Neural cell (in vitro differentiated cells): Measurements from ENCODE around the gene COPS6. TPM values are rescaled to one million over a fixed set of nuclear protein-coding genes. Genes with fewer than 3 reads are reported as not detected.

Experiments
- H2AFZ ChIP-seq: fragments of 200-600, 300-800 bp; sonication (generic), shearing (Covaris generic); 2 replicates; pipeline ENCODE4 v1.6.0; 2014; ENCODE audit warnings: low read depth, mild to moderate bottlenecking, antibody characterized with exemption, low read length, moderate library complexity
- H3F3A ChIP-seq: fragments of 200-600 bp; shearing (Covaris generic); 2 replicates; pipeline ENCODE4 v1.6.1; 2016; ENCODE audit warnings: mild to moderate bottlenecking, moderate library complexity, mixed read lengths, antibody characterized with exemption, low read length; ENCODE audit not compliant: insufficient read depth, poor library complexity, severe bottlenecking
- H3K27ac ChIP-seq: fragments of 200-600, 300-800 bp; sonication (generic), shearing (Covaris generic); 2 replicates; pipeline ENCODE4 v1.5.1; 2014; ENCODE audit warnings: mild to moderate bottlenecking, low read length, moderate library complexity
- H3K27me3 ChIP-seq: fragments of 300-800, 200-600 bp; sonication (generic), shearing (Covaris generic); 2 replicates; pipeline ENCODE4 v1.6.0; 2014; ENCODE audit warnings: mild to moderate bottlenecking, low read depth, low read length, moderate library complexity; ENCODE audit not compliant: insufficient read depth
- H3K36me3 ChIP-seq: fragments of 300-800, 200-600 bp; sonication (generic), shearing (Covaris generic); 2 replicates; pipeline ENCODE4 v1.5.1; 2014; ENCODE audit warnings: mild to moderate bottlenecking, antibody characterized with exemption, low read length, moderate library complexity; ENCODE audit not compliant: insufficient read depth
- H3K4me2 ChIP-seq: fragments of 300-800, 200-600 bp; sonication (generic), shearing (Covaris generic); 2 replicates; pipeline ENCODE4 v1.6.0; 2014; ENCODE audit warnings: mild to moderate bottlenecking, low read length
- H3K4me3 ChIP-seq: fragments of 300-800, 200-600 bp; sonication (generic), shearing (Covaris generic); 2 replicates; pipeline ENCODE4 v1.5.1; 2014; ENCODE audit warnings: mild to moderate bottlenecking, low read length, moderate library complexity
- H3K79me2 ChIP-seq: fragments of 200-600 bp; shearing (Covaris generic); replicated peaks from 2 replicates; pipeline ENCODE4 v1.6.0; 2014; ENCODE audit warnings: mild to moderate bottlenecking, low read length, moderate library complexity; ENCODE audit not compliant: insufficient read depth
- H3K9ac ChIP-seq: fragments of 300-800, 200-600 bp; sonication (generic), shearing (Covaris generic); 2 replicates; pipeline ENCODE4 v1.6.1; 2016; ENCODE audit warnings: mild to moderate bottlenecking, low read length, mixed read lengths
- H3K9me2 ChIP-seq: fragments of 200-600 bp; shearing (Covaris generic); 2 replicates; pipeline ENCODE4 v1.6.1; 2016; ENCODE audit warnings: mild to moderate bottlenecking, low read length, mixed read lengths; ENCODE audit not compliant: insufficient read depth
- H3K9me3 ChIP-seq: fragments of 200-600, 300-800 bp; sonication (generic), shearing (Covaris generic); 2 replicates; pipeline ENCODE4 v1.6.1; 2016; ENCODE audit warnings: mild to moderate bottlenecking, mixed run types, low read length, moderate library complexity, mixed read lengths
- H4K20me1 ChIP-seq: fragments of 200-600 bp; shearing (Covaris generic); 2 replicates; pipeline ENCODE4 v1.6.1; 2016; ENCODE audit warnings: mild to moderate bottlenecking, mixed run types; ENCODE audit not compliant: insufficient read depth
- EP300 ChIP-seq: fragments of 450-650 bp; conservative IDR thresholded peaks from 2 replicates; pipeline ENCODE4 v1.6.1; 2014; ENCODE audit warnings: antibody characterized with exemption, mild to moderate bottlenecking, moderate library complexity; ENCODE audit not compliant: poor library complexity, severe bottlenecking
- EZH2 ChIP-seq: fragments of 200-600, 300-800 bp; shearing (Covaris generic), sonication (generic); IDR thresholded peaks from 2 replicates; pipeline ENCODE4 v1.6.1; 2014; ENCODE audit warnings: antibody characterized with exemption, low read length, borderline replicate concordance, mild to moderate bottlenecking; ENCODE audit not compliant: insufficient read depth, poor library complexity, severe bottlenecking
- MXI1 ChIP-seq: fragments of 450-650 bp; conservative IDR thresholded peaks from 2 replicates; pipeline ENCODE4 v1.6.1; 2014; ENCODE audit warnings: antibody characterized with exemption, mild to moderate bottlenecking; ENCODE audit not compliant: poor library complexity, severe bottlenecking
- POLR2AphosphoS5 ChIP-seq: IDR thresholded peaks from 2 replicates; pipeline ENCODE4 v1.6.1; 2012
- RAD21 ChIP-seq: fragments of 450-650 bp; conservative IDR thresholded peaks from 2 replicates; pipeline ENCODE4 v1.6.1; 2014; ENCODE audit warnings: antibody characterized with exemption, mild to moderate bottlenecking, moderate library complexity
- SMC3 ChIP-seq: fragments of 450-650 bp; conservative IDR thresholded peaks from 2 replicates; pipeline ENCODE4 v1.6.1; 2014; ENCODE audit warnings: antibody characterized with exemption, mild to moderate bottlenecking, moderate library complexity; ENCODE audit not compliant: poor library complexity
- TAF1 ChIP-seq: IDR thresholded peaks from 2 replicates; pipeline ENCODE4 v1.6.1; 2012; ENCODE audit warnings: low read depth
- polyA plus RNA-seq: library from polyadenylated mRNA; depleted of rRNA; stranded (reverse); fragments of >200 nt; gene quantifications from 2 replicates; pipeline ENCODE4 v1.2.3, GENCODE V29; 2014
- TF ChIP-seq, protein P1 (sequence below): fragments of 450-650 bp; IDR thresholded peaks from 2 replicates; pipeline ENCODE4 v1.5.1; 2014; ENCODE audit warnings: antibody characterized with exemption, mild to moderate bottlenecking, moderate library complexity; ENCODE audit not compliant: poor library complexity, severe bottlenecking
- TF ChIP-seq, protein P2 (sequence below): IDR thresholded peaks from 2 replicates; pipeline ENCODE4 v1.6.1; 2012; ENCODE audit warnings: borderline replicate concordance

COPS6 gene
- polyA plus RNA-seq, 1 donor from 2014 or later, result 57.1 TPM

DNA sequence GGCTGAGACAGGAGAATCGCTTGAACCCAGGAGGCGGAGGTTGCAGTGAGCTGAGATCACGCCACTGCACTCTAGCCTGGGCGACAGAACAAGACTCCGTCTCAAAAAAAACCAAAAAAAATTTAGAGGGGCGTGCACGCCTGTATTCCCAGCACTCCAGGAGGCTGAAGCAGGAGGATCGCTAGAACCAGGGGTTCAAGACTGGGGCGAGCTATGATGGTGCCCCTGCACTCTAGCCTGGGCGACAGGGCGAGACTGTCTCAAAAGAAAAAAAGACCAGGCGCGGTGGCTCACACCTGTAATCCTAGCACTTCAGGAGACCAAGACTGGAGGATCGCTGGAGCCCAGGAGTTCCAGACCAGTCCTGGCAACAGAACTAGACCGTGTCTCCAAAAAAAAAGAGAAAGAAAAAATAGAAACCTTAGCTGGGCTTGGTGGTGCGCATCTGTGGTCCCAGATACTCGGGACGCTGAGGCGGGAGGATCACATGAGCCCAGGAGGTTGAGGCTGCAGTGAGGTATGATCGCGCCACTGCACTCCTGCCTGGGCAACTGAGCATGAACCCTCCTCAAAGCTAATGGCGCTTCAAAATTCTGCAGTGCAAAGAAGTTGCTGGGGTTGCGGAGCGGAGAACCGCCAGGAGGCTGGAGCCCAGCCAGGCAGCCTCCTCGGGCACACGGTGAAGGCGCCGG, 37.6 kb downstream of the COPS6 start:
- H3K4me2 ChIP-seq, result peak overlapping the region; percentile 80
- H3K36me3 ChIP-seq, result peaks cover 8% of the 10 kb centered on the region
- H3K9me2 ChIP-seq, result no peaks in the 10 kb centered on the region
- peak overlapping the region; percentile 92 for H3K9ac ChIP-seq
- H3K4me3 ChIP-seq, result peak overlapping the region; percentile 87
- peak overlapping the region; percentile 46 for H2AFZ ChIP-seq
- no peaks in the 10 kb centered on the region for H3K9me3 ChIP-seq
- no peak for TF ChIP-seq EP300
- no peak for TF ChIP-seq SMC3
- TF ChIP-seq, protein P1, sequence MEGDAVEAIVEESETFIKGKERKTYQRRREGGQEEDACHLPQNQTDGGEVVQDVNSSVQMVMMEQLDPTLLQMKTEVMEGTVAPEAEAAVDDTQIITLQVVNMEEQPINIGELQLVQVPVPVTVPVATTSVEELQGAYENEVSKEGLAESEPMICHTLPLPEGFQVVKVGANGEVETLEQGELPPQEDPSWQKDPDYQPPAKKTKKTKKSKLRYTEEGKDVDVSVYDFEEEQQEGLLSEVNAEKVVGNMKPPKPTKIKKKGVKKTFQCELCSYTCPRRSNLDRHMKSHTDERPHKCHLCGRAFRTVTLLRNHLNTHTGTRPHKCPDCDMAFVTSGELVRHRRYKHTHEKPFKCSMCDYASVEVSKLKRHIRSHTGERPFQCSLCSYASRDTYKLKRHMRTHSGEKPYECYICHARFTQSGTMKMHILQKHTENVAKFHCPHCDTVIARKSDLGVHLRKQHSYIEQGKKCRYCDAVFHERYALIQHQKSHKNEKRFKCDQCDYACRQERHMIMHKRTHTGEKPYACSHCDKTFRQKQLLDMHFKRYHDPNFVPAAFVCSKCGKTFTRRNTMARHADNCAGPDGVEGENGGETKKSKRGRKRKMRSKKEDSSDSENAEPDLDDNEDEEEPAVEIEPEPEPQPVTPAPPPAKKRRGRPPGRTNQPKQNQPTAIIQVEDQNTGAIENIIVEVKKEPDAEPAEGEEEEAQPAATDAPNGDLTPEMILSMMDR, result peak; percentile 27
- peak overlapping the region; percentile 97 for H3K27ac ChIP-seq
- no peaks in the 10 kb centered on the region for H4K20me1 ChIP-seq
- no peaks in the 10 kb centered on the region for H3K79me2 ChIP-seq
- H3F3A ChIP-seq, result peaks cover 3% of the 10 kb centered on the region
- no peaks in the 10 kb centered on the region for H3K27me3 ChIP-seq

DNA sequence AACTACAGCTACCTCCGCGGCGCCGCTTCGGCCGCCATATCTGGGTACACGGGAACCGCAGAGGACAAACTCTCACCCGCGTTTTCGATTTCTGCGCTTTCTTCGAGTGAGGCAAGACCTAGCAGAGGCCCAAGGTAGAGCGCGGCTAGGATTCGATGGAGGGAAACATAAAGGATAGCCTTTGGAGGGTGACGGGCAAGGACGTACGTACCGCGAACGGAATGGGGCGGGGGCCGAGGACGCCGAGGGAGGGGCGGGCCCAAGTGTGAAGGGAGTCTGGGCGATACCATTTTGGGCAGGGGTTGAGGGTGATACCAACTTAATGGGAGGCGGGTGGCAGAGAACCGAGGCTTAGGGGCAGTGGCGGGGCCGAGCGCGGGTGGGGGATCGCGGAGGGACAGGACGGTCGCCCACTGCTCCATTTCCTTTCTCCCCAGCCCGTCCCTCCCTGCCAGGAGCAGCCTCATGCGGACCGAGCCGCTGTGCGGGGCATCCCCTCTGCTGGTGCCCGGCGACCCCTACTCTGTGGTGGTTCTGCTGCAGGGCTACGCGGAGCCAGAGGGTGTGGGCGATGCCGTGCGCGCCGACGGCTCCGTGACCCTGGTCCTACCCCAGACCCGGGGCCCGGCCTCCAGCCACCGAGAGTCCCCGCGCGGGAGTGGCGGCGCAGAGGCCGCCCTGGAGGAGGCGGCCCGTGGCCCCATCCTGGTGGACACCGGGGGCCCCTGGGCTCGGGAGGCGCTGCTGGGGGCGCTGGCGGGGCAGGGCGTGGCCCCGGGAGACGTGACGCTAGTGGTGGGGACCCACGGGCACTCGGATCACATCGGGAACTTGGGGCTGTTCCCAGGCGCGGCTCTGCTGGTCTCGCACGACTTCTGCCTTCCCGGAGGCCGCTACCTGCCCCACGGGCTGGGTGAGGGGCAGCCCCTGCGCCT, 38.4 kb downstream of the COPS6 start, which contains the start of gene MBLAC1:
Gene MBLAC1 (plus strand): TSS at position 37 of the 935 bp plus-strand sequence. CDS start 429 bp downstream, at position 466.
- Histone ChIP-seq H3K4me2 (peak within 1 kb of the TSS; percentile 80), H3F3A (peaks cover 3% of the 10 kb centered on the region), H4K20me1 (no peaks in the 10 kb centered on the region), H3K36me3 (peaks cover 7% of the 10 kb centered on the region), H3K9me3 (no peaks in the 10 kb centered on the region), H3K9ac (peak within 1 kb of the TSS; percentile 92), H3K4me3 (peak within 1 kb of the TSS; percentile 87), H3K27ac (peak within 1 kb of the TSS; percentile 97), H2AFZ (peak within 1 kb of the TSS; percentile 46), H3K27me3 (no peaks in the 10 kb centered on the region), H3K9me2 (no peaks in the 10 kb centered on the region), H3K79me2 (no peaks in the 10 kb centered on the region)
- TF ChIP-seq SMC3 (peak; percentile 41), EZH2 (no peak), POLR2AphosphoS5 (peak; percentile 79), RAD21 (no peak), TAF1 (peak; percentile 92), MXI1 (peak; percentile 60), EP300 (peak; percentile 9)
- TF ChIP-seq, protein P1, result no peak
- TF ChIP-seq, protein P2, sequence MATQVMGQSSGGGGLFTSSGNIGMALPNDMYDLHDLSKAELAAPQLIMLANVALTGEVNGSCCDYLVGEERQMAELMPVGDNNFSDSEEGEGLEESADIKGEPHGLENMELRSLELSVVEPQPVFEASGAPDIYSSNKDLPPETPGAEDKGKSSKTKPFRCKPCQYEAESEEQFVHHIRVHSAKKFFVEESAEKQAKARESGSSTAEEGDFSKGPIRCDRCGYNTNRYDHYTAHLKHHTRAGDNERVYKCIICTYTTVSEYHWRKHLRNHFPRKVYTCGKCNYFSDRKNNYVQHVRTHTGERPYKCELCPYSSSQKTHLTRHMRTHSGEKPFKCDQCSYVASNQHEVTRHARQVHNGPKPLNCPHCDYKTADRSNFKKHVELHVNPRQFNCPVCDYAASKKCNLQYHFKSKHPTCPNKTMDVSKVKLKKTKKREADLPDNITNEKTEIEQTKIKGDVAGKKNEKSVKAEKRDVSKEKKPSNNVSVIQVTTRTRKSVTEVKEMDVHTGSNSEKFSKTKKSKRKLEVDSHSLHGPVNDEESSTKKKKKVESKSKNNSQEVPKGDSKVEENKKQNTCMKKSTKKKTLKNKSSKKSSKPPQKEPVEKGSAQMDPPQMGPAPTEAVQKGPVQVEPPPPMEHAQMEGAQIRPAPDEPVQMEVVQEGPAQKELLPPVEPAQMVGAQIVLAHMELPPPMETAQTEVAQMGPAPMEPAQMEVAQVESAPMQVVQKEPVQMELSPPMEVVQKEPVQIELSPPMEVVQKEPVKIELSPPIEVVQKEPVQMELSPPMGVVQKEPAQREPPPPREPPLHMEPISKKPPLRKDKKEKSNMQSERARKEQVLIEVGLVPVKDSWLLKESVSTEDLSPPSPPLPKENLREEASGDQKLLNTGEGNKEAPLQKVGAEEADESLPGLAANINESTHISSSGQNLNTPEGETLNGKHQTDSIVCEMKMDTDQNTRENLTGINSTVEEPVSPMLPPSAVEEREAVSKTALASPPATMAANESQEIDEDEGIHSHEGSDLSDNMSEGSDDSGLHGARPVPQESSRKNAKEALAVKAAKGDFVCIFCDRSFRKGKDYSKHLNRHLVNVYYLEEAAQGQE, result peak; percentile 81
